H1 (cell line): ENCODE measurements around the gene GMPR2. TPM values are rescaled to one million over a fixed set of nuclear protein-coding genes. Genes with fewer than 3 reads are reported as not detected.

Source experiments
- BCL11A ChIP-seq, 2 experiments: IDR thresholded peaks; one replicate each; pipeline ENCODE4 v1.6.1; 2011; ENCODE audit warnings: low read depth in 2 of 2, low read length in 2 of 2, mild to moderate bottlenecking in 2 of 2
- EP300 ChIP-seq, 2 experiments: IDR thresholded peaks; 1 replicate in 1 of 2; 2 replicates in 1 of 2; pipeline ENCODE4 v1.6.1; 2011 to 2012; ENCODE audit warnings: low read depth in 2 of 2, low read length in 2 of 2, mild to moderate bottlenecking in 2 of 2, borderline replicate concordance in 1 of 2, inconsistent platforms in 1 of 2, moderate library complexity in 1 of 2
- FOSL1 ChIP-seq: IDR thresholded peaks from 2 replicates; pipeline ENCODE4 v1.6.1; 2011; ENCODE audit warnings: mild to moderate bottlenecking, low read depth, low read length, moderate library complexity; ENCODE audit not compliant: insufficient read depth
- GABPA ChIP-seq: IDR thresholded peaks from 2 replicates; pipeline ENCODE4 v1.6.1; 2011; ENCODE audit warnings: mild to moderate bottlenecking, low read length, moderate library complexity, borderline replicate concordance; ENCODE audit not compliant: insufficient read depth
- GTF2F1 ChIP-seq: IDR thresholded peaks from 2 replicates; pipeline ENCODE4 v1.6.1; 2012; ENCODE audit warnings: low read depth, low read length, improper control_type of control experiment, borderline replicate concordance
- MAX ChIP-seq: IDR thresholded peaks from 2 replicates; pipeline ENCODE4 v1.6.1; 2012; ENCODE audit warnings: inconsistent platforms
- NRF1 ChIP-seq: IDR thresholded peaks from 2 replicates; pipeline ENCODE4 v1.6.1; 2011; ENCODE audit warnings: mild to moderate bottlenecking, low read depth, low read length, improper control_type of control experiment
- POLR2AphosphoS5 ChIP-seq: IDR thresholded peaks from 2 replicates; pipeline ENCODE4 v1.6.1; 2011; ENCODE audit warnings: low read depth, low read length
- YY1 ChIP-seq: IDR thresholded peaks from 2 replicates; pipeline ENCODE4 v1.6.1; 2011; ENCODE audit warnings: low read depth, mild to moderate bottlenecking, low read length
- polyA plus RNA-seq, 7 experiments: library from polyadenylated mRNA; depleted of rRNA in 3 of 7; stranded (reverse) in 5 of 7; unstranded in 2 of 7; fragments of >200 nt in 5 of 7; fragments of 200-250 nt in 2 of 7; gene quantifications; 1 replicate in 5 of 7; 2 replicates in 1 of 7; 4 replicates in 1 of 7; pipeline versions ENCODE4 v1.2.1 to v1.2.3, GENCODE V29; 2011 to 2013; ENCODE audit warnings: missing spikeins in 2 of 7, mixed read lengths in 2 of 7
- total RNA-seq: library from RNA; stranded (reverse); fragmentation: NEBNext Ultra II Directional; extraction: Animal tissue kit (Norgen Biotek cat#: 25700); gene quantifications from 2 replicates; pipeline ENCODE4 v1.2.1, GENCODE V29; 2021
- TF ChIP-seq, protein P1 (sequence below): fragments of 300-600 bp; sonication (generic); IDR thresholded peaks from 2 replicates; pipeline ENCODE4 v1.7.1; 2012; ENCODE audit warnings: low read length, moderate library complexity, mild to moderate bottlenecking, inconsistent platforms; ENCODE audit not compliant: insufficient replicate concordance

GMPR2 gene
- total and polyA plus RNA-seq, 2 of the 8 experiments (the other 6 are each of a cell fraction or from before 2014, with no cell fraction given) = 61.6 to 85.3 TPM

- TF ChIP-seq GABPA (no peak), FOSL1 (no peak), GTF2F1 (no peak), MAX (no peak), NRF1 (no peak), YY1 (no peak), EP300 (IDR thresholded peaks at IDR 0.05; ENCODE audit: borderline replicate concordance in 1 of 2, low read depth in 2 of 2, low read length in 2 of 2) (no peak), POLR2AphosphoS5 (no peak), BCL11A (IDR thresholded peaks at IDR 0.05; ENCODE audit: low read depth in 2 of 2, low read length in 2 of 2) (no peak)
- TF ChIP-seq, protein P1, sequence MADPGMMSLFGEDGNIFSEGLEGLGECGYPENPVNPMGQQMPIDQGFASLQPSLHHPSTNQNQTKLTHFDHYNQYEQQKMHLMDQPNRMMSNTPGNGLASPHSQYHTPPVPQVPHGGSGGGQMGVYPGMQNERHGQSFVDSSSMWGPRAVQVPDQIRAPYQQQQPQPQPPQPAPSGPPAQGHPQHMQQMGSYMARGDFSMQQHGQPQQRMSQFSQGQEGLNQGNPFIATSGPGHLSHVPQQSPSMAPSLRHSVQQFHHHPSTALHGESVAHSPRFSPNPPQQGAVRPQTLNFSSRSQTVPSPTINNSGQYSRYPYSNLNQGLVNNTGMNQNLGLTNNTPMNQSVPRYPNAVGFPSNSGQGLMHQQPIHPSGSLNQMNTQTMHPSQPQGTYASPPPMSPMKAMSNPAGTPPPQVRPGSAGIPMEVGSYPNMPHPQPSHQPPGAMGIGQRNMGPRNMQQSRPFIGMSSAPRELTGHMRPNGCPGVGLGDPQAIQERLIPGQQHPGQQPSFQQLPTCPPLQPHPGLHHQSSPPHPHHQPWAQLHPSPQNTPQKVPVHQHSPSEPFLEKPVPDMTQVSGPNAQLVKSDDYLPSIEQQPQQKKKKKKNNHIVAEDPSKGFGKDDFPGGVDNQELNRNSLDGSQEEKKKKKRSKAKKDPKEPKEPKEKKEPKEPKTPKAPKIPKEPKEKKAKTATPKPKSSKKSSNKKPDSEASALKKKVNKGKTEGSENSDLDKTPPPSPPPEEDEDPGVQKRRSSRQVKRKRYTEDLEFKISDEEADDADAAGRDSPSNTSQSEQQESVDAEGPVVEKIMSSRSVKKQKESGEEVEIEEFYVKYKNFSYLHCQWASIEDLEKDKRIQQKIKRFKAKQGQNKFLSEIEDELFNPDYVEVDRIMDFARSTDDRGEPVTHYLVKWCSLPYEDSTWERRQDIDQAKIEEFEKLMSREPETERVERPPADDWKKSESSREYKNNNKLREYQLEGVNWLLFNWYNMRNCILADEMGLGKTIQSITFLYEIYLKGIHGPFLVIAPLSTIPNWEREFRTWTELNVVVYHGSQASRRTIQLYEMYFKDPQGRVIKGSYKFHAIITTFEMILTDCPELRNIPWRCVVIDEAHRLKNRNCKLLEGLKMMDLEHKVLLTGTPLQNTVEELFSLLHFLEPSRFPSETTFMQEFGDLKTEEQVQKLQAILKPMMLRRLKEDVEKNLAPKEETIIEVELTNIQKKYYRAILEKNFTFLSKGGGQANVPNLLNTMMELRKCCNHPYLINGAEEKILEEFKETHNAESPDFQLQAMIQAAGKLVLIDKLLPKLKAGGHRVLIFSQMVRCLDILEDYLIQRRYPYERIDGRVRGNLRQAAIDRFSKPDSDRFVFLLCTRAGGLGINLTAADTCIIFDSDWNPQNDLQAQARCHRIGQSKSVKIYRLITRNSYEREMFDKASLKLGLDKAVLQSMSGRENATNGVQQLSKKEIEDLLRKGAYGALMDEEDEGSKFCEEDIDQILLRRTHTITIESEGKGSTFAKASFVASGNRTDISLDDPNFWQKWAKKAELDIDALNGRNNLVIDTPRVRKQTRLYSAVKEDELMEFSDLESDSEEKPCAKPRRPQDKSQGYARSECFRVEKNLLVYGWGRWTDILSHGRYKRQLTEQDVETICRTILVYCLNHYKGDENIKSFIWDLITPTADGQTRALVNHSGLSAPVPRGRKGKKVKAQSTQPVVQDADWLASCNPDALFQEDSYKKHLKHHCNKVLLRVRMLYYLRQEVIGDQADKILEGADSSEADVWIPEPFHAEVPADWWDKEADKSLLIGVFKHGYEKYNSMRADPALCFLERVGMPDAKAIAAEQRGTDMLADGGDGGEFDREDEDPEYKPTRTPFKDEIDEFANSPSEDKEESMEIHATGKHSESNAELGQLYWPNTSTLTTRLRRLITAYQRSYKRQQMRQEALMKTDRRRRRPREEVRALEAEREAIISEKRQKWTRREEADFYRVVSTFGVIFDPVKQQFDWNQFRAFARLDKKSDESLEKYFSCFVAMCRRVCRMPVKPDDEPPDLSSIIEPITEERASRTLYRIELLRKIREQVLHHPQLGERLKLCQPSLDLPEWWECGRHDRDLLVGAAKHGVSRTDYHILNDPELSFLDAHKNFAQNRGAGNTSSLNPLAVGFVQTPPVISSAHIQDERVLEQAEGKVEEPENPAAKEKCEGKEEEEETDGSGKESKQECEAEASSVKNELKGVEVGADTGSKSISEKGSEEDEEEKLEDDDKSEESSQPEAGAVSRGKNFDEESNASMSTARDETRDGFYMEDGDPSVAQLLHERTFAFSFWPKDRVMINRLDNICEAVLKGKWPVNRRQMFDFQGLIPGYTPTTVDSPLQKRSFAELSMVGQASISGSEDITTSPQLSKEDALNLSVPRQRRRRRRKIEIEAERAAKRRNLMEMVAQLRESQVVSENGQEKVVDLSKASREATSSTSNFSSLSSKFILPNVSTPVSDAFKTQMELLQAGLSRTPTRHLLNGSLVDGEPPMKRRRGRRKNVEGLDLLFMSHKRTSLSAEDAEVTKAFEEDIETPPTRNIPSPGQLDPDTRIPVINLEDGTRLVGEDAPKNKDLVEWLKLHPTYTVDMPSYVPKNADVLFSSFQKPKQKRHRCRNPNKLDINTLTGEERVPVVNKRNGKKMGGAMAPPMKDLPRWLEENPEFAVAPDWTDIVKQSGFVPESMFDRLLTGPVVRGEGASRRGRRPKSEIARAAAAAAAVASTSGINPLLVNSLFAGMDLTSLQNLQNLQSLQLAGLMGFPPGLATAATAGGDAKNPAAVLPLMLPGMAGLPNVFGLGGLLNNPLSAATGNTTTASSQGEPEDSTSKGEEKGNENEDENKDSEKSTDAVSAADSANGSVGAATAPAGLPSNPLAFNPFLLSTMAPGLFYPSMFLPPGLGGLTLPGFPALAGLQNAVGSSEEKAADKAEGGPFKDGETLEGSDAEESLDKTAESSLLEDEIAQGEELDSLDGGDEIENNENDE = no peak
These were observed 51.8 kb downstream of the GMPR2 start (continued) for GRCh38 chr14:24284501-24285035.
